Caco-2 (cell line): ENCODE results near the gene PCGF1. TPM values are rescaled to one million over a fixed set of nuclear protein-coding genes. Genes with fewer than 3 reads are reported as not detected.

Experiments used
- BruUV-seq: library from RNA; stranded (reverse); fragments of 400-500 nt; replicated peaks from 2 replicates; lab custom pipeline; 2021; lab: Mats Ljungman, UMichigan
- CTCF ChIA-PET: fragments of 300-600 bp; sonication (Branson Sonifier 250); formaldehyde crosslinking; loops from one replicate; lab custom pipeline; 2022; ENCODE audit warnings: antibody characterized with exemption; lab: Charles Lee
- POLR2A ChIA-PET: fragments of 300-600 bp; sonication (Branson Sonifier 250); formaldehyde crosslinking; loops from one replicate; lab custom pipeline; 2022; ENCODE audit warnings: antibody characterized with exemption; lab: Charles Lee
- DNase-seq, 2 experiments: peaks; one replicate each; pipeline versions ENCODE4 v3.0.0 to v3.0.0-alpha.2; 2020 to 2022
- H3K27me3 ChIP-seq: replicated peaks from 2 replicates; pipeline ENCODE4 v1.6.0; 2011; ENCODE audit warnings: low read length; ENCODE audit not compliant: control insufficient read depth, insufficient read depth
- H3K36me3 ChIP-seq: 2 replicates; pipeline ENCODE4 v1.5.1; 2011; ENCODE audit warnings: low read length; ENCODE audit not compliant: control insufficient read depth, insufficient read depth
- H3K4me1 ChIP-seq: fragments of 250-450 bp; sonication (Bioruptor Pico); 2 replicates; pipeline ENCODE4 v1.5.1; 2020; ENCODE audit warnings: mild to moderate bottlenecking
- H3K4me3 ChIP-seq: 2 replicates; pipeline ENCODE4 v1.5.1; 2011; ENCODE audit warnings: low read depth, mild to moderate bottlenecking, control low read depth, low read length
- H3K9me3 ChIP-seq: fragments of 250-450 bp; sonication (Bioruptor Pico); 2 replicates; pipeline ENCODE4 v1.5.1; 2020; ENCODE audit warnings: mild to moderate bottlenecking, moderate library complexity
- H3K27ac Mint-ChIP-seq: one replicate; pipeline ENCODE4 v1.8.0; 2022; ENCODE audit warnings: mixed read lengths; ENCODE audit not compliant: unreplicated experiment
- H3K27me3 Mint-ChIP-seq: one replicate; pipeline ENCODE4 v1.8.0; 2022; ENCODE audit warnings: mixed read lengths; ENCODE audit not compliant: insufficient read depth, unreplicated experiment
- H3K36me3 Mint-ChIP-seq: one replicate; pipeline ENCODE4 v1.8.0; 2022; ENCODE audit warnings: mild to moderate bottlenecking, mixed read lengths; ENCODE audit not compliant: insufficient read depth, unreplicated experiment
- H3K4me1 Mint-ChIP-seq: one replicate; pipeline ENCODE4 v1.8.0; 2022; ENCODE audit warnings: low read depth, mixed read lengths; ENCODE audit not compliant: unreplicated experiment
- H3K4me3 Mint-ChIP-seq: one replicate; pipeline ENCODE4 v1.8.0; 2022; ENCODE audit warnings: mild to moderate bottlenecking, moderate library complexity, mixed read lengths; ENCODE audit not compliant: unreplicated experiment
- H3K9me3 Mint-ChIP-seq: one replicate; pipeline ENCODE4 v1.8.0; 2022; ENCODE audit warnings: mixed read lengths; ENCODE audit not compliant: unreplicated experiment
- intact Hi-C: fragments of 100-400 bp; cut with micrococcal nuclease; formaldehyde crosslinking; loops from one replicate; pipeline ENCODE4 v1.10.0; 2022; ENCODE audit not compliant: unreplicated experiment
- total RNA-seq: library from RNA; stranded (reverse); gene quantifications from 2 replicates; pipeline ENCODE4 v1.2.3, GENCODE V29; 2022
- TF ChIP-seq, protein P1 (sequence below), 2 experiments: fragments of 200-600 bp in 1 of 2; IDR thresholded peaks; 1 replicate in 1 of 2; 2 replicates in 1 of 2; pipeline versions ENCODE4 v1.5.1 to v1.8.0; 2011 to 2022; ENCODE audit warnings: antibody characterized with exemption in 1 of 2, control low read depth in 1 of 2, inconsistent platforms in 1 of 2, low read depth in 1 of 2, low read length in 1 of 2, mild to moderate bottlenecking in 1 of 2, moderate library complexity in 1 of 2; ENCODE audit not compliant: insufficient read depth in 1 of 2, severe bottlenecking in 1 of 2, unreplicated experiment in 1 of 2

The PCGF1 gene
- total RNA-seq, 1 experiment from 2014 or later, result 29.7 TPM

DNA sequence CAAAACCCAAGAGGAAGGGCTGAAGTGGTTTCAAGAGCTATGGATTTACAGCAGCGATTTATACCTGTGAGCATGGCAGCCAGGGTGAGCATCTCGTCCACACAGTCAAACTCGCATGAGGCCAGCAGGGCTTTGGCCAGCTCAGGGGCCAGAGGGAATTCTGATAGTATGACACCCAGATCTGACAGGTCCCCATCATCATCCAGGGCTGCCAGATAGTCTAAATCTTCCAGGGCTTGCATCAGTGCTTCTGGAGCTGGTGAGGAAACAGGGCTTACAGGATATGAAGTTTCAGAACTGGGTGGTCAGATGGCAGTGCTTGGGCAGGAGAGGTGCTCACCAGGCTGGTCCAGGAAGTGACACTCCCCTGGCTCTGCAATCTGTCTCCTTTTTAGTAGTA, 15.0 kb upstream of the PCGF1 start:
- no peak overlapping the region for H3K27ac Mint-ChIP-seq
- Histone ChIP-seq H3K4me1 (no peaks in the 10 kb centered on the region), H3K9me3 (no peaks in the 10 kb centered on the region), H3K4me3 (no peak overlapping the region), H3K27me3 (no peaks in the 10 kb centered on the region), H3K36me3 (peaks cover 9% of the 10 kb centered on the region)
- H3K9me3 Mint-ChIP-seq, result no peaks in the 10 kb centered on the region
- peaks cover 16% of the 10 kb centered on the region for H3K36me3 Mint-ChIP-seq
- ChIA-PET POLR2A (interaction anchor here (0.5 kb wide), 1 partner anchor 12 kb away, joined by 3 read pairs; no protein-coding TSS in a partner anchor), CTCF (no interaction called here)
- no peaks in the 10 kb centered on the region for H3K4me1 Mint-ChIP-seq
- no peak for DNase-seq
- no peak overlapping the region for H3K4me3 Mint-ChIP-seq
- TF ChIP-seq, protein P1, sequence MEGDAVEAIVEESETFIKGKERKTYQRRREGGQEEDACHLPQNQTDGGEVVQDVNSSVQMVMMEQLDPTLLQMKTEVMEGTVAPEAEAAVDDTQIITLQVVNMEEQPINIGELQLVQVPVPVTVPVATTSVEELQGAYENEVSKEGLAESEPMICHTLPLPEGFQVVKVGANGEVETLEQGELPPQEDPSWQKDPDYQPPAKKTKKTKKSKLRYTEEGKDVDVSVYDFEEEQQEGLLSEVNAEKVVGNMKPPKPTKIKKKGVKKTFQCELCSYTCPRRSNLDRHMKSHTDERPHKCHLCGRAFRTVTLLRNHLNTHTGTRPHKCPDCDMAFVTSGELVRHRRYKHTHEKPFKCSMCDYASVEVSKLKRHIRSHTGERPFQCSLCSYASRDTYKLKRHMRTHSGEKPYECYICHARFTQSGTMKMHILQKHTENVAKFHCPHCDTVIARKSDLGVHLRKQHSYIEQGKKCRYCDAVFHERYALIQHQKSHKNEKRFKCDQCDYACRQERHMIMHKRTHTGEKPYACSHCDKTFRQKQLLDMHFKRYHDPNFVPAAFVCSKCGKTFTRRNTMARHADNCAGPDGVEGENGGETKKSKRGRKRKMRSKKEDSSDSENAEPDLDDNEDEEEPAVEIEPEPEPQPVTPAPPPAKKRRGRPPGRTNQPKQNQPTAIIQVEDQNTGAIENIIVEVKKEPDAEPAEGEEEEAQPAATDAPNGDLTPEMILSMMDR (IDR thresholded peaks at IDR 0.05; ENCODE audit: insufficient read depth in 1 of 2, low read depth in 1 of 2, low read length in 1 of 2, severe bottlenecking in 1 of 2, unreplicated experiment in 1 of 2), result no peak
- BruUV-seq, result no TSS peak
- intact Hi-C loops, result no loop called here
- peaks cover 7% of the 10 kb centered on the region for H3K27me3 Mint-ChIP-seq

DNA sequence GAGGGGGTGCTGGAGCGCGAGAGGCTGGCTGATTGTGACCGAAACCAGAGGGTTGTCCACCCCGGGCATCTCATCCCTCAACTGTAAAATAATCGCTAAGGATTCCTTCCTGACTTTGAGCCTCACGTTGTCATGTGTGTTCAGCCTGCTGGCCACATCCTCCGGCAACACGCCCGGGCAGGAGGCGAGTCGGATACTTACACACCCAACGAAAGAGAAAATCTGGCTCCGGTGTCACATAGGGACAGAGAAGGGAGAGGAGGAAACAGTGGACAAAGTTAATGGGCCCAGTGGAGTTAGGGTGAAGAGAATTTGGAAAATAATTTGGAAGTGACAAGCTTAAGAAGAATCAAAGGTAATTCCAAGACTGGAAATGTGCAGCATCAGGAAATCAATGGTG, 9.2 kb upstream of the PCGF1 start:
- H3K36me3 ChIP-seq, result no peaks in the 10 kb centered on the region
- Mint-ChIP-seq H3K36me3 (no peaks in the 10 kb centered on the region), H3K9me3 (no peaks in the 10 kb centered on the region), H3K4me1 (no peaks in the 10 kb centered on the region), H3K27ac (peak overlapping the region; percentile 2), H3K4me3 (peak overlapping the region; percentile 72), H3K27me3 (peaks cover 8% of the 10 kb centered on the region)
- TSS peak; percentile 41 for BruUV-seq
- H3K4me3 ChIP-seq, result peak overlapping the region; percentile 60
- CTCF ChIA-PET, result interaction anchor here (0.9 to 1.0 kb wide), 2 partner anchors 13 to 34 kb away, joined by 3 read pairs; partner anchors contain the start of genes CCDC142 and TTC31
- TF ChIP-seq, protein P1 (IDR thresholded peaks at IDR 0.05; ENCODE audit: insufficient read depth in 1 of 2, low read depth in 1 of 2, low read length in 1 of 2, severe bottlenecking in 1 of 2, unreplicated experiment in 1 of 2), result no peak
- no peaks in the 10 kb centered on the region for H3K27me3 ChIP-seq
- intact Hi-C loops, result loop anchor here (1.0 kb wide), 1 partner anchor 13 kb away; the partner anchor contains the start of genes AUP1 and HTRA2
- H3K4me1 ChIP-seq, result no peaks in the 10 kb centered on the region
- no peak for DNase-seq
- no peaks in the 10 kb centered on the region for H3K9me3 ChIP-seq
- POLR2A ChIA-PET, result interaction anchor here (0.8 to 1.1 kb wide), 2 partner anchors 13 to 21 kb away, joined by 3 to 5 read pairs; partner anchors contain the start of gene HTRA2

DNA sequence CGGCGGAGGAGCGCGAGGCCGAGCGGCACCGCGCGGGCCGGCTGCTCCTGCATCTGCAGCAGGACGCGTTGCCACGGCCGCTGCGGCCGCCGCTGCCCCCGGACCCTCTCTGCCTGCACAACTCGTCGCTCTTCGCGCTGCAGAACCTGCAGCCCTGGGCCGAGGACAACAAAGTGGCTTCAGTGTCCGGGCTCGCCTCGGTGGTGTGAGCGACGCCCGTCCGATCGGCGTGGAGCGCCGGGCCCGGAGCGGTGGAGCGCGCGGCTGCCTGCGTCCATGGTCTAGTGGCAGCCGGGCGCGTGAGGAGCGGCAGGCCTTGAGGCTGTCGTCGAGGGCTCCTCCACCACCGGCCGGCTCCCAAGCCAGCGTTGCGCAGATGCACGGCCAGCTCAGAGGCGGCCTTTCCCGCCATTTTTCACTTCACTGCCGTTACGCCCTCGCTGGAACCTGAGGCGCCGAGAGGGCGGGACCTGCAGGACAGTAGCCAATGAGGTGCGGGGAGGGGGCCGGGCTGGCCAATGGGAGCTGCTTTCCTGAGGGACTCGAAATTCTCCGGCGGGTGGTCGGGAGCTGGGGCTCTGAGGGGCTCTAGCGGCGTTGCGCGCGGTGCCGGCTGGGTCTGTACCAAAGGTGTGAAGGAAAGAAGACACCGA, 8.6 kb upstream of the PCGF1 start:
- ChIA-PET POLR2A (interaction anchor here (0.8 to 1.1 kb wide), 2 partner anchors 14 to 22 kb away, joined by 3 to 5 read pairs; partner anchors contain the start of gene HTRA2), CTCF (interaction anchor here (0.9 to 1.0 kb wide), 2 partner anchors 13 to 34 kb away, joined by 3 read pairs; partner anchors contain the start of genes CCDC142 and TTC31)
- Histone ChIP-seq H3K4me3 (peak overlapping the region; percentile 60), H3K4me1 (no peaks in the 10 kb centered on the region), H3K27me3 (no peaks in the 10 kb centered on the region), H3K9me3 (no peaks in the 10 kb centered on the region), H3K36me3 (no peaks in the 10 kb centered on the region)
- TF ChIP-seq, protein P1 (IDR thresholded peaks at IDR 0.05; ENCODE audit: insufficient read depth in 1 of 2, low read depth in 1 of 2, low read length in 1 of 2, severe bottlenecking in 1 of 2, unreplicated experiment in 1 of 2), result no peak
- Mint-ChIP-seq H3K9me3 (no peaks in the 10 kb centered on the region), H3K36me3 (no peaks in the 10 kb centered on the region), H3K27ac (peak overlapping the region; percentile 2), H3K27me3 (peaks cover 8% of the 10 kb centered on the region), H3K4me1 (no peaks in the 10 kb centered on the region), H3K4me3 (peak overlapping the region; percentile 72)
- BruUV-seq, result no TSS peak
- DNase-seq, result peak; percentile 81 to 87
- intact Hi-C loops, result loop anchor here (1.0 kb wide), 1 partner anchor 13 kb away; the partner anchor contains the start of genes AUP1 and HTRA2
